Suprapubic skin (tissue), 4 donors: ENCODE data around the gene ZNF648.

Experiments
- POLR2A ChIP-seq, 2 donors: fragments of 450-650 bp; IDR thresholded peaks; one replicate each; pipeline ENCODE4 v1.6.1; 2017; ENCODE audit warnings: antibody characterized with exemption in 2 of 2, mild to moderate bottlenecking in 2 of 2, moderate library complexity in 2 of 2
- POLR2AphosphoS5 ChIP-seq, 3 donors: sonication (generic); formaldehyde crosslinking; IDR thresholded peaks; one replicate each; pipeline ENCODE4 v1.6.1; 2017; ENCODE audit warnings: antibody characterized with exemption in 3 of 3
- TF ChIP-seq, protein P1 (sequence below), 2 donors: fragments of 200-600 bp in 1 of 2; fragments of 450-650 bp in 1 of 2; sonication (generic) in 1 of 2; IDR thresholded peaks; one replicate each; pipeline ENCODE4 v1.5.1; 2016 to 2019; ENCODE audit warnings: antibody characterized with exemption in 2 of 2, mild to moderate bottlenecking in 1 of 2, moderate library complexity in 1 of 2

- TF ChIP-seq POLR2A (IDR thresholded peaks at IDR 0.05) = no peak
- TF ChIP-seq POLR2AphosphoS5 (IDR thresholded peaks at IDR 0.05) = no peak
- TF ChIP-seq, protein P1, sequence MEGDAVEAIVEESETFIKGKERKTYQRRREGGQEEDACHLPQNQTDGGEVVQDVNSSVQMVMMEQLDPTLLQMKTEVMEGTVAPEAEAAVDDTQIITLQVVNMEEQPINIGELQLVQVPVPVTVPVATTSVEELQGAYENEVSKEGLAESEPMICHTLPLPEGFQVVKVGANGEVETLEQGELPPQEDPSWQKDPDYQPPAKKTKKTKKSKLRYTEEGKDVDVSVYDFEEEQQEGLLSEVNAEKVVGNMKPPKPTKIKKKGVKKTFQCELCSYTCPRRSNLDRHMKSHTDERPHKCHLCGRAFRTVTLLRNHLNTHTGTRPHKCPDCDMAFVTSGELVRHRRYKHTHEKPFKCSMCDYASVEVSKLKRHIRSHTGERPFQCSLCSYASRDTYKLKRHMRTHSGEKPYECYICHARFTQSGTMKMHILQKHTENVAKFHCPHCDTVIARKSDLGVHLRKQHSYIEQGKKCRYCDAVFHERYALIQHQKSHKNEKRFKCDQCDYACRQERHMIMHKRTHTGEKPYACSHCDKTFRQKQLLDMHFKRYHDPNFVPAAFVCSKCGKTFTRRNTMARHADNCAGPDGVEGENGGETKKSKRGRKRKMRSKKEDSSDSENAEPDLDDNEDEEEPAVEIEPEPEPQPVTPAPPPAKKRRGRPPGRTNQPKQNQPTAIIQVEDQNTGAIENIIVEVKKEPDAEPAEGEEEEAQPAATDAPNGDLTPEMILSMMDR (IDR thresholded peaks at IDR 0.05) = no peak
Measured at GRCh38 chr1:182086620-182087019, 25.1 kb upstream of the ZNF648 start.
